A204.1 (cell line): ENCODE results near the gene VPS37C.

Experiments used
- FAIRE-seq: peaks from 2 replicates; lab custom pipeline; 2012; peaks lifted over from hg19 to GRCh38; lab: Jason Lieb, UNC

The VPS37C gene

GRCh38 chr11:61152816-61153592, 8.2 kb downstream of the VPS37C start:
- no peak for FAIRE-seq

- no peak for FAIRE-seq
Measured at GRCh38 chr11:61151545-61152252, 9.5 kb downstream of the VPS37C start.

- no peak for FAIRE-seq
Measured at GRCh38 chr11:61150706-61151544, 10.3 kb downstream of the VPS37C start.

GRCh38 chr11:61149624-61150615, 11.3 kb downstream of the VPS37C start:
- FAIRE-seq: no peak

GRCh38 chr11:61147791-61148620, 13.2 kb downstream of the VPS37C start:
- no peak for FAIRE-seq

GRCh38 chr11:61147271-61147670, 14.0 kb downstream of the VPS37C start:
- no peak for FAIRE-seq

GRCh38 chr11:61146416-61146815, 14.8 kb downstream of the VPS37C start:
- FAIRE-seq: no peak

GRCh38 chr11:61145228-61146005, 15.8 kb downstream of the VPS37C start:
- no peak for FAIRE-seq

- no peak for FAIRE-seq
Measured at GRCh38 chr11:61144511-61145179, 16.6 kb downstream of the VPS37C start.

GRCh38 chr11:61142424-61142823, 18.8 kb downstream of the VPS37C start:
- FAIRE-seq: no peak

GRCh38 chr11:61141601-61142028, 19.6 kb downstream of the VPS37C start:
- FAIRE-seq: no peak

GRCh38 chr11:61140416-61140815, 20.8 kb downstream of the VPS37C start:
- no peak for FAIRE-seq

GRCh38 chr11:61139387-61139786, 21.8 kb downstream of the VPS37C start:
- no peak for FAIRE-seq

GRCh38 chr11:61138935-61139334, 22.3 kb downstream of the VPS37C start:
- no peak for FAIRE-seq

- FAIRE-seq: no peak
Measured at GRCh38 chr11:61134801-61135257, 26.4 kb downstream of the VPS37C start.

- no peak for FAIRE-seq
Measured at GRCh38 chr11:61133956-61134662, 27.1 kb downstream of the VPS37C start.

- FAIRE-seq: no peak
Measured at GRCh38 chr11:61133145-61133544, 28.1 kb downstream of the VPS37C start.

- no peak for FAIRE-seq
Measured at GRCh38 chr11:61132646-61133045, 28.6 kb downstream of the VPS37C start.
